NB4 (cell line): ENCODE data around the gene FOXRED1.

Source experiments
- CTCF ChIP-seq: IDR thresholded peaks from one replicate; pipeline ENCODE4 v1.5.1; 2012; ENCODE audit warnings: low read depth, low read length
- MAX ChIP-seq: IDR thresholded peaks from 2 replicates; pipeline ENCODE4 v1.6.1; 2011; ENCODE audit warnings: low read depth, low read length
- POLR2A ChIP-seq: IDR thresholded peaks from 2 replicates; pipeline ENCODE4 v1.6.1; 2011; ENCODE audit warnings: mild to moderate bottlenecking; ENCODE audit not compliant: insufficient read length; ENCODE audit errors: extremely low read depth

- peak; percentile 23 for TF ChIP-seq POLR2A
- TF ChIP-seq CTCF: no peak
- TF ChIP-seq MAX: no peak
These were observed 14.0 kb downstream of the FOXRED1 start, which contains the start of gene TIRAP for GRCh38 chr11:126282736-126283591.
